Endodermal cell (in vitro differentiated cells): Measurements from ENCODE around the gene GBA3. TPM values are rescaled to one million over a fixed set of nuclear protein-coding genes. Genes with fewer than 3 reads are reported as not detected.

Source experiments
- DNase-seq: peaks from one replicate; pipeline ENCODE4 v3.0.0-alpha.2; 2017
- H3K27ac ChIP-seq: 2 replicates; pipeline ENCODE4 v1.5.1; 2013; ENCODE audit warnings: mild to moderate bottlenecking, low read depth, low read length, moderate library complexity
- H3K27me3 ChIP-seq: 2 replicates; pipeline ENCODE4 v1.6.1; 2013; ENCODE audit warnings: mild to moderate bottlenecking, low read length, moderate library complexity; ENCODE audit not compliant: insufficient read depth, control insufficient read depth, poor library complexity, severe bottlenecking
- H3K36me3 ChIP-seq: 2 replicates; pipeline ENCODE4 v1.7.0; 2013; ENCODE audit warnings: mild to moderate bottlenecking, low read length, moderate library complexity; ENCODE audit not compliant: control insufficient read depth, insufficient read depth
- H3K4me1 ChIP-seq: one replicate; pipeline ENCODE4 v1.7.0; 2013; ENCODE audit warnings: low read length; ENCODE audit not compliant: control insufficient read depth, insufficient read depth
- H3K4me3 ChIP-seq: 2 replicates; pipeline ENCODE4 v1.5.1; 2013; ENCODE audit warnings: mild to moderate bottlenecking, low read length, moderate library complexity
- H3K9ac ChIP-seq: 2 replicates; pipeline ENCODE4 v1.6.1; 2013; ENCODE audit warnings: mild to moderate bottlenecking, low read length, moderate library complexity; ENCODE audit not compliant: poor library complexity, severe bottlenecking; ENCODE audit errors: extremely low read depth
- H3K9me3 ChIP-seq: 2 replicates; pipeline ENCODE4 v1.6.1; 2013; ENCODE audit warnings: mild to moderate bottlenecking, low read length, moderate library complexity; ENCODE audit not compliant: control insufficient read depth
- H3K27ac Mint-ChIP-seq: 2 replicates; pipeline ENCODE4 v1.8.0; 2020; ENCODE audit warnings: mixed read lengths
- H3K27me3 Mint-ChIP-seq: 2 replicates; pipeline ENCODE4 v1.8.0; 2021; ENCODE audit warnings: mild to moderate bottlenecking, mixed read lengths; ENCODE audit not compliant: insufficient read depth
- H3K36me3 Mint-ChIP-seq: 2 replicates; pipeline ENCODE4 v1.8.0; 2020; ENCODE audit warnings: low read depth, mixed read lengths
- H3K4me1 Mint-ChIP-seq: 2 replicates; pipeline ENCODE4 v1.8.0; 2020; ENCODE audit warnings: mixed read lengths
- H3K4me3 Mint-ChIP-seq: 2 replicates; pipeline ENCODE4 v1.8.0; 2020; ENCODE audit warnings: mild to moderate bottlenecking, moderate library complexity, mixed read lengths
- H3K9me3 Mint-ChIP-seq: 2 replicates; pipeline ENCODE4 v1.8.0; 2020; ENCODE audit warnings: mild to moderate bottlenecking, mixed read lengths
- CTCF ChIP-seq: fragments of 200-600 bp; sonication (generic); conservative IDR thresholded peaks from 2 replicates; pipeline ENCODE4 v1.5.0; 2021; ENCODE audit warnings: antibody characterized with exemption, mild to moderate bottlenecking
- WGBS, 2 experiments: methylation state at CpG; one replicate each; pipeline versions ENCODE4 v1.1.5 to v1.1.7; 2013; ENCODE audit warnings: missing lambda C conversion rate in 2 of 2, mixed read lengths in 1 of 2; ENCODE audit not compliant: insufficient coverage in 1 of 2, insufficient read length in 1 of 2; 5-methylcytosine and 5-hydroxymethylcytosine counted together
- total RNA-seq, 2 donors: library from RNA; stranded (reverse); fragmentation: NEBNext Ultra II Directional in 1 of 2; extraction: Animal tissue kit (Norgen Biotek cat#: 25700) in 1 of 2; gene quantifications; 2 replicates in 1 of 2; 3 replicates in 1 of 2; pipeline ENCODE4 v1.2.1, GENCODE V29; 2021

The GBA3 gene
- total RNA-seq, 2 donors from 2014 or later = not detected

DNA sequence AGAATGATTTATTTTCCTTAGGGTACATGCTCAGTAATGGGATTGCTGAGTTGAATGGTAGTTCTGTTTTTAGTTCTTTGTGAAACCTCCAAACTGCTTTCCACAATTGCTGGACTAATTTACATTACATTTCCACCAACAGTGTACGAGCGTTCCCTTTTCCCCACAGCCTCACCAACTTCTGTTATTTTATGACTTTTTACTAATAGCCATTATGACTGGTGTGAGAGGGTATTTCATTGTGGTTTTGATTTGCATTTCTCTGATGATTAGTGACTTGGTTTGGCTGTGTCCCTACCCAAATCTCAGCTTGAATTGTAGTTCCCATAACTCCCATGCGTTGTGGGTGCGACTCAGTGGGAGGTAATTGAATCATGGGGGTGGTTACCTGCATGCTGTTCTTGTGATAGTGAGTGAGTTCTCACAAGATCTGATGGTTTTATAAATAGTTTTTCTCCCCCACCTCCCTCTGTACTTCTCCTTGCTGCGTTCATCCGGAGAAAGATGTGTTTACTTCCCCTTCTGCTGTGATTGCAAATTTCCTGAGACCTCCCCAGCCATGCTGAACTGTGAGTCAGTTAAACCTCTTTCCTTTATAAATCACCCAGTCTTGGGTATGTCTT lies 95.1 kb downstream of the GBA3 start:
- no peak for TF ChIP-seq CTCF
- H3K27ac Mint-ChIP-seq = no peak overlapping the region
- H3K36me3 ChIP-seq = no peaks in the 10 kb centered on the region
- H3K27me3 ChIP-seq = no peaks in the 10 kb centered on the region
- H3K9me3 ChIP-seq = no peaks in the 10 kb centered on the region
- no peak for DNase-seq
- no peak overlapping the region for H3K4me3 Mint-ChIP-seq
- no peaks in the 10 kb centered on the region for H3K9me3 Mint-ChIP-seq
- H3K4me3 ChIP-seq = no peak overlapping the region
- H3K4me1 Mint-ChIP-seq = no peaks in the 10 kb centered on the region
- no peaks in the 10 kb centered on the region for H3K27me3 Mint-ChIP-seq
- 83 to 94% methylated on average over 2 to 6 of the region's 6 CpGs for WGBS, 2 experiments
- H3K4me1 ChIP-seq = no peaks in the 10 kb centered on the region
- H3K36me3 Mint-ChIP-seq = no peaks in the 10 kb centered on the region
- H3K27ac ChIP-seq = no peak overlapping the region
- no peak overlapping the region for H3K9ac ChIP-seq

- DNase-seq = no peak
- Mint-ChIP-seq H3K4me3 (no peak overlapping the region), H3K9me3 (no peaks in the 10 kb centered on the region), H3K27ac (no peak overlapping the region), H3K36me3 (no peaks in the 10 kb centered on the region), H3K4me1 (no peaks in the 10 kb centered on the region), H3K27me3 (no peaks in the 10 kb centered on the region)
- Histone ChIP-seq H3K4me3 (no peak overlapping the region), H3K27me3 (no peaks in the 10 kb centered on the region), H3K9me3 (no peaks in the 10 kb centered on the region), H3K4me1 (no peaks in the 10 kb centered on the region), H3K36me3 (no peaks in the 10 kb centered on the region), H3K9ac (no peak overlapping the region), H3K27ac (no peak overlapping the region)
- 86 to 94% methylated on average over 1 to 2 of the region's 2 CpGs for WGBS, 2 experiments
- TF ChIP-seq CTCF = no peak
Observed at GRCh38 chr4:22790631-22791030, 97.9 kb downstream of the GBA3 start.

DNA sequence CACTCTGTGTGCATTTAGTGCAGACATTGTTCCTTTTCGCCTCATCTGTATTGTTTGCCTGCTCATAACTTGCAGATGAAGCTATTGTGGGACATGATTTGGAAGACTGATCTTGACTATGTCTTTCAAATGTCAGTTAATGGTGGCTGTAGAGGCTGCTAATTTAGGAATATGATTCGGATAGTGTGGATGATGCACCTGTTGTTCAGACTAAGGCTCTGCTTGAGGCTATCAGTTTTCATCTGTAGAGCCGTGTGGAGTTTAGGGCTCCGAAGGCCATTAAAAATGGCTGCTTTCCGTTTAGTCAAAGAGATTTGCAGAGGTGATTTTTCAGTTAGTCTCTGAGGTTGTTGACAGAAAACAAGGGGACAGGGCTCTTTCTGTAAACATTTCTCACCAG lies 102.0 kb downstream of the GBA3 start:
- Mint-ChIP-seq H3K27ac (no peak overlapping the region), H3K27me3 (no peaks in the 10 kb centered on the region), H3K9me3 (no peaks in the 10 kb centered on the region), H3K4me3 (no peak overlapping the region), H3K36me3 (no peaks in the 10 kb centered on the region), H3K4me1 (no peaks in the 10 kb centered on the region)
- no peak for TF ChIP-seq CTCF
- Histone ChIP-seq H3K9ac (no peak overlapping the region), H3K4me1 (no peaks in the 10 kb centered on the region), H3K4me3 (no peak overlapping the region), H3K36me3 (no peaks in the 10 kb centered on the region), H3K27me3 (no peaks in the 10 kb centered on the region), H3K27ac (no peak overlapping the region), H3K9me3 (no peaks in the 10 kb centered on the region)
- WGBS, 2 experiments = 89 to 94% methylated on average over 3 to 5 of the region's 5 CpGs
- DNase-seq = no peak
